ENCODE results near the gene DGKG. TPM values are rescaled to one million over a fixed set of nuclear protein-coding genes. Genes with fewer than 3 reads are reported as not detected.

Gene DGKG
- total RNA-seq, 1 donor from 2014 or later = 0.54 TPM

DNA sequence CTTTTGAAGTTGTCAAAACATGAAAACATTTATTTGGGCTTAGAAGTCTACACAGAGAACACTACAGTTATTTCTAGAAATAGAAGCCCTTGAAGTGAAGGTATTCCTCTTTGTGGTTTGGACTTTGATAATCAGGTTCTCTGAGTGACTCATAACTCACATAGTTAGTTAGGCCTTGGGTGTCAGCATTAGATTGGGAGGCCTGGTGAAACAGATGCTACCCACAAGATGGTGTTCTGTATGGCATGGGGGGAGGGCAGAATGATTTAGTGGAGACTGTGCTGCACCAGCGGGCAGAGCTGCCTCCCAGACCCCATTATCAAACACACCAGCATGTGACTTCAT lies 144.2 kb downstream of the DGKG start:
- DNase-seq (ENCODE audit: low spot score) = no peak
- Mint-ChIP-seq H3K9me3 (ENCODE audit: unreplicated experiment) (no peaks in the 10 kb centered on the region), H3K27me3 (ENCODE audit: unreplicated experiment) (peaks cover 2% of the 10 kb centered on the region), H3K4me1 (ENCODE audit: unreplicated experiment) (peaks cover 6% of the 10 kb centered on the region), H3K27ac (ENCODE audit: unreplicated experiment) (no peak overlapping the region), H3K36me3 (ENCODE audit: low read depth, unreplicated experiment) (no peaks in the 10 kb centered on the region), H3K4me3 (ENCODE audit: unreplicated experiment) (no peak overlapping the region)
- TF ChIP-seq, protein P1, sequence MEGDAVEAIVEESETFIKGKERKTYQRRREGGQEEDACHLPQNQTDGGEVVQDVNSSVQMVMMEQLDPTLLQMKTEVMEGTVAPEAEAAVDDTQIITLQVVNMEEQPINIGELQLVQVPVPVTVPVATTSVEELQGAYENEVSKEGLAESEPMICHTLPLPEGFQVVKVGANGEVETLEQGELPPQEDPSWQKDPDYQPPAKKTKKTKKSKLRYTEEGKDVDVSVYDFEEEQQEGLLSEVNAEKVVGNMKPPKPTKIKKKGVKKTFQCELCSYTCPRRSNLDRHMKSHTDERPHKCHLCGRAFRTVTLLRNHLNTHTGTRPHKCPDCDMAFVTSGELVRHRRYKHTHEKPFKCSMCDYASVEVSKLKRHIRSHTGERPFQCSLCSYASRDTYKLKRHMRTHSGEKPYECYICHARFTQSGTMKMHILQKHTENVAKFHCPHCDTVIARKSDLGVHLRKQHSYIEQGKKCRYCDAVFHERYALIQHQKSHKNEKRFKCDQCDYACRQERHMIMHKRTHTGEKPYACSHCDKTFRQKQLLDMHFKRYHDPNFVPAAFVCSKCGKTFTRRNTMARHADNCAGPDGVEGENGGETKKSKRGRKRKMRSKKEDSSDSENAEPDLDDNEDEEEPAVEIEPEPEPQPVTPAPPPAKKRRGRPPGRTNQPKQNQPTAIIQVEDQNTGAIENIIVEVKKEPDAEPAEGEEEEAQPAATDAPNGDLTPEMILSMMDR (IDR thresholded peaks at IDR 0.05; ENCODE audit: unreplicated experiment) = no peak

DNA sequence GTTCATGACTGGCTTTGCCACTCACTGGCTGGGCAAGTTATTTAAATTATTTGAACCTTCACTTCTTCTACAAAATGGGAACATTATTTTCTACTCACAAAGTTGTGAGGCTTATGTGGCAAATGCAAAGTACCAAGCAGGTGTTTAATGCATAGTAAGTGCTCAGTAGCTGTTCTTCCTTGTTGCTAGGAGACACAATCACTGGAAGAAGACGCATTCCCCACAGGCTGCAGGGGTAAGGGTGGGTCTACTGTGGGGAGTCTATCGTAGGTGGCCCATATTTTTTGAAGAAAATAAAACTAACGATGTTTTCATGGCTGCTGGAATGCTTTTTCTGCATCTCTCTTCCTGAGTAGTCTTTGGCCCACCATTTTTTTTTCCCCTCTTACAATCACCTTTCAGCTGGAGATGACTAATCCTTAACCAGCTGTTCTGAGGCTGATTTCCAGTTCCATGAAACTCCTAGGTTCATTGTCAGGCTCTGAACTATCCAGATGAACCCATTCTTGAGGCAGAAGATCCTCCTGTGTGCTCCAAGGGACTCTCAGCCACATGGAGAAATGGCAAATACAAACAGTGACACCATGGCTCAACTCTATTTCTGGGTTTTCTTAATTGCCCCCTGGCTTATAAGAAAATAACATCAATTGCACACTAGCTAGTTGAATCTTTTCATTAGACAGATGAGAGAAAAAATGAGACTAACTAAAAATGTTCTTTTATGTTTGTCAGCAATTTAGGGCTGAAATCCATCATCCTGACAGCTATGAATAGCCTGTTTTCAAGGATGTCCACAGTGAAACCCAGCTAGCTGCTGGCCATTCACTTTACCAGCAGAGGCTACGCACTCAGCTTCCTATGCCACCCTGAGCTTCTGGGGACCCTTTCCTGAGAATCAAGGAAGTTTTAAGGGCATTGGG lies 144.9 kb downstream of the DGKG start:
- no peak overlapping the region for H3K4me3 Mint-ChIP-seq (ENCODE audit: unreplicated experiment)
- H3K27me3 Mint-ChIP-seq (ENCODE audit: unreplicated experiment) = peaks cover 2% of the 10 kb centered on the region
- H3K27ac Mint-ChIP-seq (ENCODE audit: unreplicated experiment) = no peak overlapping the region
- H3K4me1 Mint-ChIP-seq (ENCODE audit: unreplicated experiment) = peaks cover 6% of the 10 kb centered on the region
- H3K36me3 Mint-ChIP-seq (ENCODE audit: low read depth, unreplicated experiment) = no peaks in the 10 kb centered on the region
- TF ChIP-seq, protein P1 (IDR thresholded peaks at IDR 0.05; ENCODE audit: unreplicated experiment) = no peak
- no peaks in the 10 kb centered on the region for H3K9me3 Mint-ChIP-seq (ENCODE audit: unreplicated experiment)
- no peak for DNase-seq (ENCODE audit: low spot score)

DNA sequence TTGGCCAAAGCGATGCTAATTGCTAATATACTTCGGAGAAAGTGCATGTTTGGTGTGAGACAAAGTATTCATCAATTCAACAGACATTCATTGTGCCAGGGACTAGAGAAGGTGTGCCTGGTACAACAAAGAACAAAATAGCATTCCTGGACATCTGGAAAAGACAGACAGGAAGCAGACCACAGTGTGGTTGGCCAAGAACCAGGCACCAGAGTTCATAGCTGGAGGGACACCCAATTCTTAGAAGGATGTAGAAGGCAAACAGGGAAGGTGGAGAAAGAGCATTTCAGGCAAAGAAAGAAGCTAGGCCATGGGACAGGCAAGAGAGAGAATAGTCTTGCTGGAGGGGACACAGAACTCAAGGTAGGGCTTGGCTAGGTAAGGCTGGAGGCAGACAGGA lies 147.4 kb downstream of the DGKG start:
- DNase-seq (ENCODE audit: low spot score) = no peak
- H3K27ac Mint-ChIP-seq (ENCODE audit: unreplicated experiment) = no peak overlapping the region
- no peak overlapping the region for H3K4me3 Mint-ChIP-seq (ENCODE audit: unreplicated experiment)
- TF ChIP-seq, protein P1 (IDR thresholded peaks at IDR 0.05; ENCODE audit: unreplicated experiment) = no peak
- peaks cover 4% of the 10 kb centered on the region for H3K36me3 Mint-ChIP-seq (ENCODE audit: low read depth, unreplicated experiment)
- H3K4me1 Mint-ChIP-seq (ENCODE audit: unreplicated experiment) = peaks cover 20% of the 10 kb centered on the region
- no peaks in the 10 kb centered on the region for H3K9me3 Mint-ChIP-seq (ENCODE audit: unreplicated experiment)
- peaks cover 11% of the 10 kb centered on the region for H3K27me3 Mint-ChIP-seq (ENCODE audit: unreplicated experiment)

DNA sequence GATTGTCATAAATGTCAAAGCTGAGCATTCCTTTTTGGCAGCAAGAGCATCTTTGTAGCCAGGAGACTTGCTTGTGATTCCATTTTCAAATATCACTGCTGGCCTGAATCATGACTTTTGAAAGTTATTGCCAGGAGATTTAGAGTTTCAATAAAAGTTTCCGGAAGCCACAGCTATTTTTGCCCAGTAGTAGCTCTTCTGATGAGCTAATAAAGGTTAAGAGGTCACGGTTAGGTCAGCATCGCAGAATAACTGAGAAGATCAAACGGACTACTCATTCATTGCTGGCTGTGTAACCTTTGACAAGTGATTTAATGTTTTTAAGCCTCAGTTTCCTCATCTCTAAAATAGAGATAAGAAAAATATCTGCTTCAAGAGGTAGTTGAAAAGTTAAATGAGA lies 148.1 kb downstream of the DGKG start:
- DNase-seq (ENCODE audit: low spot score) = no peak
- TF ChIP-seq, protein P1 (IDR thresholded peaks at IDR 0.05; ENCODE audit: unreplicated experiment) = no peak
- peaks cover 14% of the 10 kb centered on the region for H3K27me3 Mint-ChIP-seq (ENCODE audit: unreplicated experiment)

DNA sequence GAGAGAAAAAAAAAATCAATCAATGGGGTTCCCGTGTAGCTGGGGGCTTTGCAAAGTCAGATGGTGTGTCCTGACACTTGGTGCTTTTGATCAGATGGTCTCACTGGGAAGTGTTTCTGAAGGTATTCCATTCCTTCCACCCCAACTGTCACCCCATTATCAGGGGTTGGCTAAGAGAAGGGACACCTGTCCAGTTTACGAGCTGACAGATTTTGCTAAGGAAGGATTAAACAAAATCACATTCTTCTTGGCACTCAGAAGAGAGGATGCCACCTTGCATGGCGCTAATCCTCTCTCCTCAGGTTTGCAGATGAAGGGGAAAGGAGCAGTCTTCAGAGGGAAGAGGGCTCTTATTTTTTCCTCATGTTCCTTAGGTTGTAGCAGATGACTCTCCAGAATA lies 149.4 kb downstream of the DGKG start:
- no peak overlapping the region for H3K27ac Mint-ChIP-seq (ENCODE audit: unreplicated experiment)
- H3K36me3 Mint-ChIP-seq (ENCODE audit: low read depth, unreplicated experiment) = peaks cover 4% of the 10 kb centered on the region
- peaks cover 12% of the 10 kb centered on the region for H3K27me3 Mint-ChIP-seq (ENCODE audit: unreplicated experiment)
- TF ChIP-seq, protein P1 (IDR thresholded peaks at IDR 0.05; ENCODE audit: unreplicated experiment) = no peak
- DNase-seq (ENCODE audit: low spot score) = no peak
- peaks cover 27% of the 10 kb centered on the region for H3K4me1 Mint-ChIP-seq (ENCODE audit: unreplicated experiment)
- no peaks in the 10 kb centered on the region for H3K9me3 Mint-ChIP-seq (ENCODE audit: unreplicated experiment)
- H3K4me3 Mint-ChIP-seq (ENCODE audit: unreplicated experiment) = no peak overlapping the region

More for the DNA sequence above, 148.1 kb downstream of the DGKG start:
- Mint-ChIP-seq H3K36me3 (ENCODE audit: low read depth, unreplicated experiment) (peaks cover 4% of the 10 kb centered on the region), H3K4me3 (ENCODE audit: unreplicated experiment) (no peak overlapping the region), H3K4me1 (ENCODE audit: unreplicated experiment) (peaks cover 24% of the 10 kb centered on the region), H3K9me3 (ENCODE audit: unreplicated experiment) (no peaks in the 10 kb centered on the region), H3K27ac (ENCODE audit: unreplicated experiment) (no peak overlapping the region)

Measured in endothelial cell (in vitro differentiated cells).